HuH-7 (cell line): ENCODE measurements around the gene SRI.
"Not testable (repeated sequence)": the region's sequence is repeated elsewhere in the genome, so short reads cannot be mapped to it uniquely, and the experiment has no call there.

Experiments used
- DNase-seq: peaks from one replicate; pipeline ENCODE4 v3.0.0; 2011; ENCODE audit warnings: low spot score

The SRI gene

GRCh38 chr7:88176190-88176589, 43.6 kb downstream of the SRI start:
- DNase-seq, result no peak

GRCh38 chr7:88172842-88173241, 47.0 kb downstream of the SRI start:
- DNase-seq, result no peak

GRCh38 chr7:88169717-88170320, 50.0 kb downstream of the SRI start:
- DNase-seq, result no peak

- no peak for DNase-seq
Observed at GRCh38 chr7:88167721-88168120, 52.1 kb downstream of the SRI start.

GRCh38 chr7:88167223-88167622, 52.6 kb downstream of the SRI start:
- DNase-seq, result no peak

GRCh38 chr7:88165697-88166096, 54.1 kb downstream of the SRI start:
- no peak for DNase-seq

- DNase-seq, result not testable (repeated sequence)
Observed at GRCh38 chr7:88159741-88160140, 60.1 kb downstream of the SRI start.

- DNase-seq, result no peak
Observed at GRCh38 chr7:88156356-88156755, 63.5 kb downstream of the SRI start.

GRCh38 chr7:88155756-88156155, 64.1 kb downstream of the SRI start:
- no peak for DNase-seq
